Ascending aorta (tissue), 2 donors: ENCODE measurements around the gene NKD1. TPM values are rescaled to one million over a fixed set of nuclear protein-coding genes. Genes with fewer than 3 reads are reported as not detected.

ENCODE experiments used
- DNase-seq, 2 donors: peaks; one replicate each; pipeline ENCODE4 v3.0.0-alpha.2; 2019; ENCODE audit warnings: low spot score in 2 of 2
- H3K27ac ChIP-seq, 2 donors: fragments of 200-600 bp; sonication (generic); one replicate each; pipeline ENCODE4 v1.5.1; 2016 to 2017; ENCODE audit warnings: mild to moderate bottlenecking in 1 of 2
- H3K27me3 ChIP-seq: fragments of 200-600 bp; sonication (generic); one replicate; pipeline ENCODE4 v1.5.1; 2017
- H3K36me3 ChIP-seq, 2 donors: fragments of 200-600 bp; sonication (generic); one replicate each; pipeline ENCODE4 v1.5.1; 2016
- H3K4me1 ChIP-seq, 2 donors: fragments of 200-600 bp; sonication (generic); one replicate each; pipeline ENCODE4 v1.5.1; 2016 to 2017; ENCODE audit warnings: mild to moderate bottlenecking in 1 of 2
- H3K4me3 ChIP-seq, 2 donors: fragments of 200-600 bp; sonication (generic); one replicate each; pipeline ENCODE4 v1.5.1; 2016 to 2017; ENCODE audit warnings: mild to moderate bottlenecking in 1 of 2
- H3K9me3 ChIP-seq, 2 donors: fragments of 200-600 bp; sonication (generic); one replicate each; pipeline ENCODE4 v1.5.1; 2016
- CTCF ChIP-seq, 3 experiments: fragments of 200-600 bp in 2 of 3; fragments of 450-650 bp in 1 of 3; sonication (generic) in 2 of 3; IDR thresholded peaks; one replicate each; pipeline ENCODE4 v1.5.1; 2016 to 2019; ENCODE audit warnings: antibody characterized with exemption in 3 of 3, mild to moderate bottlenecking in 1 of 3, moderate library complexity in 1 of 3
- intact Hi-C: fragments of 100-400 bp; cut with DNase I; formaldehyde crosslinking; loops from one replicate; pipeline ENCODE4 v1.15.1; 2023
- total RNA-seq: library from RNA; depleted of rRNA; stranded (reverse); fragments of >200 nt; gene quantifications from one replicate; pipeline ENCODE4 v1.1.0, GENCODE V29; 2016

NKD1 gene
- total RNA-seq, 1 donor from 2014 or later = 33.2 TPM

- Histone ChIP-seq H3K9me3 (no peaks in the 10 kb centered on the region), H3K36me3 (peaks cover 48 to 73% of the 10 kb centered on the region in 2 donors), H3K4me1 (no peaks in the 10 kb centered on the region), H3K27ac (no peak overlapping the region), H3K27me3 (no peaks in the 10 kb centered on the region), H3K4me3 (no peak overlapping the region)
- TF ChIP-seq CTCF (IDR thresholded peaks at IDR 0.05) = no peak
- DNase-seq = no peak
- intact Hi-C loops = no loop called here
Observed at GRCh38 chr16:50634090-50634489, 85.9 kb downstream of the NKD1 start.

GRCh38 chr16:50634947-50635346 is 86.8 kb downstream of the NKD1 start:
- no peaks in the 10 kb centered on the region for H3K4me1 ChIP-seq
- TF ChIP-seq CTCF (IDR thresholded peaks at IDR 0.05) = no peak
- H3K27ac ChIP-seq = no peak overlapping the region
- intact Hi-C loops = no loop called here
- DNase-seq = no peak
- no peaks in the 10 kb centered on the region for H3K27me3 ChIP-seq
- H3K9me3 ChIP-seq = no peaks in the 10 kb centered on the region
- no peak overlapping the region for H3K4me3 ChIP-seq
- peaks cover 39 to 64% of the 10 kb centered on the region in 2 donors for H3K36me3 ChIP-seq

- H3K36me3 ChIP-seq = peaks cover 33 to 56% of the 10 kb centered on the region in 2 donors
- no peaks in the 10 kb centered on the region for H3K4me1 ChIP-seq
- H3K9me3 ChIP-seq = no peaks in the 10 kb centered on the region
- H3K27me3 ChIP-seq = no peaks in the 10 kb centered on the region
- no peak for TF ChIP-seq CTCF (IDR thresholded peaks at IDR 0.05)
- intact Hi-C loops = no loop called here
- no peak for DNase-seq
- no peak overlapping the region for H3K27ac ChIP-seq
- H3K4me3 ChIP-seq = no peak overlapping the region
Observed at GRCh38 chr16:50635505-50636392, 87.6 kb downstream of the NKD1 start.

- Histone ChIP-seq H3K9me3 (no peaks in the 10 kb centered on the region), H3K4me1 (no peaks in the 10 kb centered on the region), H3K27ac (no peak overlapping the region), H3K4me3 (no peak overlapping the region), H3K36me3 (peaks cover 25 to 45% of the 10 kb centered on the region in 2 donors), H3K27me3 (no peaks in the 10 kb centered on the region)
- no peak for TF ChIP-seq CTCF (IDR thresholded peaks at IDR 0.05)
- DNase-seq = no peak
- intact Hi-C loops = no loop called here
Observed at GRCh38 chr16:50636753-50637374, 88.7 kb downstream of the NKD1 start.

GRCh38 chr16:50637716-50638602 is 89.8 kb downstream of the NKD1 start:
- intact Hi-C loops = no loop called here
- H3K4me3 ChIP-seq = no peak overlapping the region
- H3K27me3 ChIP-seq = no peaks in the 10 kb centered on the region
- H3K36me3 ChIP-seq = peaks cover 17 to 34% of the 10 kb centered on the region in 2 donors
- no peaks in the 10 kb centered on the region for H3K4me1 ChIP-seq
- DNase-seq = no peak
- no peaks in the 10 kb centered on the region for H3K9me3 ChIP-seq
- H3K27ac ChIP-seq = no peak overlapping the region
- no peak for TF ChIP-seq CTCF (IDR thresholded peaks at IDR 0.05)
